ENCODE data around the gene HES3.

DNA sequence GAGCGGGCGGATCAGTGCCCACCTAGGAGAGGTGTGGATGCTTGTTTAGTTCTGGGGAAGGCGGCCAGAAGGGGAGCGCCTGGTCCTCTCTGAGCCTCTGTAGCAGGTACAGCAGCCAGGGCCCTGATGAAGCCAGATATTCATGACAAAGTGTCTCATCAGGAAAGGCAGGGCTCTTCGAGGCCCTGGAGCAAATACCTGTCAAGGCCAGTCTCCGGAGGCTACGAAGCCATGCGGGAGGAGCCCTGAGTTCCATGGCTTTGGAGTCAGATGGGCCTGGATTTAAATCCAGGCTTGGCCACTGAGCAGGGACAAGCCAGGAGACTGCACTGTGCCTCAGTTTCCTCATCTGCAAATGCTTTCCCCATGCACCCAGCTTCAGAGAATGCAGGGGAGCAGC lies 42.3 kb downstream of the HES3 start:
- TF ChIP-seq, protein P1, sequence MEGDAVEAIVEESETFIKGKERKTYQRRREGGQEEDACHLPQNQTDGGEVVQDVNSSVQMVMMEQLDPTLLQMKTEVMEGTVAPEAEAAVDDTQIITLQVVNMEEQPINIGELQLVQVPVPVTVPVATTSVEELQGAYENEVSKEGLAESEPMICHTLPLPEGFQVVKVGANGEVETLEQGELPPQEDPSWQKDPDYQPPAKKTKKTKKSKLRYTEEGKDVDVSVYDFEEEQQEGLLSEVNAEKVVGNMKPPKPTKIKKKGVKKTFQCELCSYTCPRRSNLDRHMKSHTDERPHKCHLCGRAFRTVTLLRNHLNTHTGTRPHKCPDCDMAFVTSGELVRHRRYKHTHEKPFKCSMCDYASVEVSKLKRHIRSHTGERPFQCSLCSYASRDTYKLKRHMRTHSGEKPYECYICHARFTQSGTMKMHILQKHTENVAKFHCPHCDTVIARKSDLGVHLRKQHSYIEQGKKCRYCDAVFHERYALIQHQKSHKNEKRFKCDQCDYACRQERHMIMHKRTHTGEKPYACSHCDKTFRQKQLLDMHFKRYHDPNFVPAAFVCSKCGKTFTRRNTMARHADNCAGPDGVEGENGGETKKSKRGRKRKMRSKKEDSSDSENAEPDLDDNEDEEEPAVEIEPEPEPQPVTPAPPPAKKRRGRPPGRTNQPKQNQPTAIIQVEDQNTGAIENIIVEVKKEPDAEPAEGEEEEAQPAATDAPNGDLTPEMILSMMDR (conservative IDR thresholded peaks at IDR 0.05), result no peak
- TF ChIP-seq ZFX (IDR thresholded peaks at IDR 0.05), result no peak

All from C4-2B (cell line).